OCI-LY1 (cell line): ENCODE data around the gene EVC.

ENCODE experiments used
- H2AFZ ChIP-seq: fragments of 200-600 bp; sonication (generic), shearing (Covaris generic); 2 replicates; pipeline ENCODE4 v1.6.0; 2014; ENCODE audit warnings: antibody characterized with exemption, mild to moderate bottlenecking, low read length
- H3F3A ChIP-seq: fragments of 200-600 bp; sonication (generic), shearing (Covaris generic); 2 replicates; pipeline ENCODE4 v1.6.0; 2014; ENCODE audit warnings: mild to moderate bottlenecking, antibody characterized with exemption, low read length, moderate library complexity; ENCODE audit not compliant: insufficient read depth
- H3K27ac ChIP-seq: fragments of 200-600 bp; sonication (generic); 2 replicates; pipeline ENCODE4 v1.5.1; 2014; ENCODE audit warnings: low read length, mixed run types, mild to moderate bottlenecking, low read depth; ENCODE audit not compliant: poor library complexity, severe bottlenecking
- H3K27me3 ChIP-seq: fragments of 200-600 bp; sonication (generic); 2 replicates; pipeline ENCODE4 v1.6.0; 2014; ENCODE audit warnings: antibody characterized with exemption, mild to moderate bottlenecking, low read length, moderate library complexity; ENCODE audit not compliant: insufficient read depth
- H3K36me3 ChIP-seq: fragments of 200-600 bp; sonication (generic); 2 replicates; pipeline ENCODE4 v1.6.1; 2014; ENCODE audit warnings: mild to moderate bottlenecking, antibody characterized with exemption, low read length, moderate library complexity, mixed read lengths; ENCODE audit not compliant: insufficient read depth
- H3K4me1 ChIP-seq: fragments of 200-600 bp; sonication (generic); 2 replicates; pipeline ENCODE4 v1.5.1; 2014; ENCODE audit warnings: mild to moderate bottlenecking, low read length, moderate library complexity; ENCODE audit not compliant: insufficient read depth, severe bottlenecking
- H3K4me2 ChIP-seq: fragments of 200-600 bp; sonication (generic), shearing (Covaris generic); 2 replicates; pipeline ENCODE4 v1.6.1; 2014; ENCODE audit warnings: low read length
- H3K4me3 ChIP-seq: fragments of 200-600 bp; sonication (generic); 2 replicates; pipeline ENCODE4 v1.5.1; 2014; ENCODE audit warnings: low read length, low read depth, mild to moderate bottlenecking, mixed read lengths; ENCODE audit not compliant: poor library complexity, severe bottlenecking
- H3K79me2 ChIP-seq: fragments of 200-600 bp; shearing (Covaris generic); 2 replicates; pipeline ENCODE4 v1.6.1; 2016; ENCODE audit warnings: mixed run types, low read length, mixed read lengths; ENCODE audit not compliant: insufficient read depth
- H3K9ac ChIP-seq: fragments of 200-600 bp; sonication (generic), shearing (Covaris generic); 2 replicates; pipeline ENCODE4 v1.6.1; 2014; ENCODE audit warnings: mild to moderate bottlenecking, low read length, mixed read lengths
- H3K9me2 ChIP-seq: fragments of 200-600 bp; sonication (generic), shearing (Covaris generic); 2 replicates; pipeline ENCODE4 v1.6.1; 2014; ENCODE audit warnings: low read depth, mild to moderate bottlenecking, low read length, mixed read lengths
- H3K9me3 ChIP-seq: fragments of 200-600 bp; shearing (Covaris generic); 2 replicates; pipeline ENCODE4 v1.6.1; 2014; ENCODE audit warnings: low read length, mixed read lengths
- H4K20me1 ChIP-seq: fragments of 200-600 bp; sonication (generic), shearing (Covaris generic); 2 replicates; pipeline ENCODE4 v1.6.0; 2016; ENCODE audit warnings: mild to moderate bottlenecking, low read length; ENCODE audit not compliant: insufficient read depth
- CTCF ChIP-seq: fragments of 200-600 bp; sonication (generic), shearing (Covaris generic); IDR thresholded peaks from 2 replicates; pipeline ENCODE4 v1.5.1; 2017; ENCODE audit warnings: mild to moderate bottlenecking, antibody characterized with exemption, low read length, moderate library complexity, mixed read lengths
- EZH2 ChIP-seq: fragments of 200-600 bp; sonication (generic), shearing (Covaris generic); IDR thresholded peaks from 2 replicates; pipeline ENCODE4 v1.8.0; 2017; ENCODE audit warnings: borderline replicate concordance, mixed run types, mild to moderate bottlenecking, antibody characterized with exemption, low read length, moderate library complexity, mixed read lengths

The EVC gene

GRCh38 chr4:5752376-5753184 is 41.6 kb downstream of the EVC start:
- 0 out of 2 replicates have a peak, but pooled peaks cover 4% of the 10 kb centered on the region for H3K36me3 ChIP-seq
- H2AFZ ChIP-seq = no peak overlapping the region
- H3K27me3 ChIP-seq = no peaks in the 10 kb centered on the region
- no peak overlapping the region for H3K4me3 ChIP-seq
- no peaks in the 10 kb centered on the region for H3F3A ChIP-seq
- no peaks in the 10 kb centered on the region for H3K9me2 ChIP-seq
- no peak for TF ChIP-seq EZH2
- no peak overlapping the region for H3K4me2 ChIP-seq
- H3K9me3 ChIP-seq = no peaks in the 10 kb centered on the region
- H3K27ac ChIP-seq = no peak overlapping the region
- no peaks in the 10 kb centered on the region for H4K20me1 ChIP-seq
- no peaks in the 10 kb centered on the region for H3K79me2 ChIP-seq
- no peaks in the 10 kb centered on the region for H3K4me1 ChIP-seq
- H3K9ac ChIP-seq = no peak overlapping the region

DNA sequence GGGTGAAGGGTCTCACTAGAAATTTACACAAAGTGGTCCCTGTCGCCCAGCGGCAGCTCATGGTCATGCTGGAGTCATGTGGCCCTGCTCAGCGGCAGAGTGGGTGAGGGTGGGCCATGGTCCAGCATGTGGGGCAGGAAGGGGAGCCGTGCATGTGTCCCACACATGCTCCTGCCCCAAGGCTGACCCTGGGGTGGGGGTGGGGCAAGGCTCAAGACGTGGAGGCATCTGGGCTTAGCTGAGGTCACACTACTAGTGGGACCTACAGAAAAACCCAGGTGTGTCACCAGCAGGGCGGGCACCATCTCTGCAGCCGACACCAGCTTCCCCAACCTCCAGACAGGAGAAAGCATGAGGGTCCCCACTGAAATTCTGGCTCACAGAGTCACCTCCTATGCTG is 42.4 kb downstream of the EVC start:
- Histone ChIP-seq H3K9me2 (no peaks in the 10 kb centered on the region), H3K4me2 (no peak overlapping the region), H4K20me1 (no peaks in the 10 kb centered on the region), H3K9ac (no peak overlapping the region), H3K4me3 (no peak overlapping the region), H3F3A (no peaks in the 10 kb centered on the region), H3K79me2 (no peaks in the 10 kb centered on the region), H3K27ac (no peak overlapping the region), H2AFZ (no peak overlapping the region), H3K4me1 (no peaks in the 10 kb centered on the region), H3K9me3 (no peaks in the 10 kb centered on the region), H3K27me3 (no peaks in the 10 kb centered on the region), H3K36me3 (0 out of 2 replicates have a peak, but pooled peaks cover 4% of the 10 kb centered on the region)
- TF ChIP-seq EZH2 = no peak
- TF ChIP-seq CTCF = no peak

- Histone ChIP-seq H3F3A (no peaks in the 10 kb centered on the region), H3K9me3 (no peaks in the 10 kb centered on the region), H3K79me2 (no peaks in the 10 kb centered on the region), H3K4me2 (no peak overlapping the region), H2AFZ (no peak overlapping the region), H3K27me3 (no peaks in the 10 kb centered on the region), H3K36me3 (0 out of 2 replicates have a peak, but pooled peaks cover 2% of the 10 kb centered on the region), H3K4me1 (no peaks in the 10 kb centered on the region), H4K20me1 (no peaks in the 10 kb centered on the region), H3K4me3 (no peak overlapping the region), H3K27ac (no peak overlapping the region), H3K9ac (no peak overlapping the region), H3K9me2 (no peaks in the 10 kb centered on the region)
- no peak for TF ChIP-seq CTCF
- TF ChIP-seq EZH2 = no peak
These were observed 42.9 kb downstream of the EVC start for GRCh38 chr4:5753766-5754528.
